ENCODE results near the gene CSTPP1. TPM values are rescaled to one million over a fixed set of nuclear protein-coding genes. Genes with fewer than 3 reads are reported as not detected.
"Not testable (repeated sequence)": the region's sequence is repeated elsewhere in the genome, so short reads cannot be mapped to it uniquely, and the experiment has no call there.

The CSTPP1 gene
- total RNA-seq, 4 donors from 2014 or later = 4.9 to 33.8 (median 19.5) TPM

DNA sequence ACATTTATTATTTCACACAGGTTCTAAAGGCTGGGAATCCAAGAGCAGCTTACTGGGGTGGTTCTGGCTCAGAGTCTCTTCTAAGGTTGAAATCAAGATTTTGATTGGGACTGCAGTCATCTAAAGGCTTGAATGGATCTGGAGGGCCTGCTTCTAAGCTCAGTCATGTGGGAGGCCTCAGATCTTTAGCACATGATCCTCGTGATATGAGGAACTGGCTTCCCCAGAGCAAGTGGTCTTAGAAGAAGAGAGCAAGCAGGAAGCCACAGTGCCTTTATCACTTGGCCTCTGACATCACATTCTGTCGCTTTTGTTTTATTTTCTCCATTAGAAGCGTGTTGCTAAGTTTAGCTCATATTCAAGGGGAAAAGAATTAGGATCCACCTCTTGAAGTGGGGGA lies 151.2 kb downstream of the CSTPP1 start:
- Histone ChIP-seq H3K36me3 (no peaks in the 10 kb centered on the region), H3K27me3 (no peaks in the 10 kb centered on the region), H3K4me1 (no peaks in the 10 kb centered on the region), H3K4me3 (no peak overlapping the region), H3K27ac (no peak overlapping the region), H3K9me3 (no peaks in the 10 kb centered on the region)
- no peak for TF ChIP-seq CTCF (IDR thresholded peaks at IDR 0.05)
- TF ChIP-seq POLR2A (IDR thresholded peaks at IDR 0.05) = no peak
- no peak for DNase-seq
- intact Hi-C loops (cut with DNase I; ENCODE audit: low total_unique reads) = no loop called here

GRCh38 chr11:47093541-47093940 lies 157.0 kb downstream of the CSTPP1 start:
- Histone ChIP-seq H3K4me1 (no peaks in the 10 kb centered on the region), H3K27me3 (no peaks in the 10 kb centered on the region), H3K36me3 (no peaks in the 10 kb centered on the region), H3K4me3 (no peak overlapping the region), H3K9me3 (no peaks in the 10 kb centered on the region), H3K27ac (no peak overlapping the region)
- TF ChIP-seq CTCF (IDR thresholded peaks at IDR 0.05) (no peak), POLR2A (IDR thresholded peaks at IDR 0.05) (no peak)
- intact Hi-C loops (cut with DNase I; ENCODE audit: low total_unique reads) = no loop called here
- no peak for DNase-seq

- intact Hi-C loops (cut with DNase I; ENCODE audit: low total_unique reads) = not testable (repeated sequence)
Measured at GRCh38 chr11:47096871-47097270, 160.3 kb downstream of the CSTPP1 start.

GRCh38 chr11:47098223-47098622 lies 161.7 kb downstream of the CSTPP1 start:
- H3K27ac ChIP-seq; DNase-seq; H3K4me3 ChIP-seq; intact Hi-C loops (cut with DNase I; ENCODE audit: low total_unique reads); H3K4me1 ChIP-seq; H3K27me3 ChIP-seq; H3K36me3 ChIP-seq; H3K9me3 ChIP-seq: not testable (repeated sequence)

More at GRCh38 chr11:47096871-47097270, 160.3 kb downstream of the CSTPP1 start:
- not testable (repeated sequence) for H3K4me1 ChIP-seq, H3K9me3 ChIP-seq, H3K4me3 ChIP-seq, H3K36me3 ChIP-seq, H3K27ac ChIP-seq, H3K27me3 ChIP-seq, DNase-seq

DNA sequence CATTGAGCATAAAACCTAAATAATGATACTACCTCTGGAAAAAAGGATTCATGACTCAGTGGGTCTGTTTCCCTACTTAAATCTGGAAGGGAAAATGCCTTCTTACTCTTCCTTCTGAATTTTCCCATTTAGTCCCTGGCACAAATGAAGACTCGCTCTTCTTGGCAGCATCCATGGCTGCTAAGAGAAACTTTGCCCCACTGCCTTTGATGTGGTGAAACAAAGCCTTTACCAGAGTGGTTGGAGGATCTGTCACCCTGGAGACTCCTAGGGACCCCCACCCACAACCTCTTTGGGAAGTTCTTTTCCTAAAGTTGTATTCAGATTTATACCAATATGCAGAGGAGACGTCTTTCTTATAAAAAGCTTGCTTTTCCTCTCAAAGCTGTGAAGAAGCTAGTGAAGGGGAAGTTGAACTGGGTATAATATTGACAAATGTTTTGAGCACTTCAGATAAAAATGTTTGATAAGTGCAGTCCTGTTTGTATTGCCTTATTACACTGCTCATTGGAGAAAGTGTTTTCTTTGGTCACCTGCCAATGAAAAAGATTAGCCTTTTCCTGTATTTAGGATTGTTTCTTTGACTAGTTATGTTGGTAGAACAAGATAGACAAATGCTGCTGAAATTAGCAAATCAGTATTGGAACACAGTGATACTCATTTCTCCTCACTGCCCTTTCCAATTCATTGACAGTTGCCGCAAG lies 162.8 kb downstream of the CSTPP1 start:
- TF ChIP-seq CTCF (IDR thresholded peaks at IDR 0.05) = no peak
- TF ChIP-seq POLR2A (IDR thresholded peaks at IDR 0.05) = no peak
- Histone ChIP-seq H3K36me3 (no peaks in the 10 kb centered on the region), H3K27ac (no peak overlapping the region), H3K4me1 (no peaks in the 10 kb centered on the region), H3K27me3 (no peaks in the 10 kb centered on the region), H3K9me3 (no peaks in the 10 kb centered on the region), H3K4me3 (no peak overlapping the region)
- DNase-seq = no peak
- intact Hi-C loops (cut with DNase I; ENCODE audit: low total_unique reads) = no loop called here

DNA sequence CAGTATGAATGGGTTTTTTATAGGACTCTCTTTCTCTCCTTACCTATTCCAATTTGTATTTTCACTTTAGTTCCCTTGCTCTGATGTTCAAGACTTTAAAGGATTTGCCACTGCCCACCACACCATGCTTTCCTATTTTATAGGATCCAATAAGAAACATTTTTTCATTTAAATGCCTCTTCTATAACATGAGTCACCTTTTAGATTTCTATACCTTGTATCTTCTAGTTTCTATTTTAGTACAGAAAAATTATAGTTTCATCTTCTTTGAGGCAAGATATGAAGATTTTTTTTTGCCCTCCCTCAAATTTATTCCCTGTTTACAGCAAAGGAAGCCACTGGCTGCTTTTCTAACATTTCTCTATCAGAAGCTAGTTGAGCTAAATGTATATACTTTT lies 163.4 kb downstream of the CSTPP1 start:
- H3K27me3 ChIP-seq = no peaks in the 10 kb centered on the region
- H3K9me3 ChIP-seq = no peaks in the 10 kb centered on the region
- H3K4me1 ChIP-seq = no peaks in the 10 kb centered on the region
- no peak for TF ChIP-seq POLR2A (IDR thresholded peaks at IDR 0.05)
- no peak for TF ChIP-seq CTCF (IDR thresholded peaks at IDR 0.05)
- no peak overlapping the region for H3K27ac ChIP-seq
- H3K36me3 ChIP-seq = no peaks in the 10 kb centered on the region
- H3K4me3 ChIP-seq = no peak overlapping the region
- intact Hi-C loops (cut with DNase I; ENCODE audit: low total_unique reads) = no loop called here
- no peak for DNase-seq
